Thoracic aorta (tissue), 2 donors: ENCODE measurements around the gene TPK1. TPM values are rescaled to one million over a fixed set of nuclear protein-coding genes. Genes with fewer than 3 reads are reported as not detected.

Source experiments
- ATAC-seq: fragments of 150-250 bp; one replicate; pipeline ENCODE4 v1.8.0; 2017; ENCODE audit warnings: low read depth; ENCODE audit not compliant: insufficient number of reproducible peaks, low FRiP score
- DNase-seq: peaks from one replicate; pipeline ENCODE4 v3.0.0-alpha.2; 2020; ENCODE audit warnings: low spot score
- H3K27ac ChIP-seq, 2 donors: fragments of 200-600 bp; sonication (generic); 1 replicate in 1 of 2; 2 replicates in 1 of 2; pipeline ENCODE4 v1.5.1; 2016; ENCODE audit warnings: mild to moderate bottlenecking in 2 of 2, moderate library complexity in 2 of 2
- H3K27me3 ChIP-seq: fragments of 200-600 bp; sonication (generic); replicated peaks from 2 replicates; pipeline ENCODE4 v1.6.0; 2016; ENCODE audit warnings: mild to moderate bottlenecking; ENCODE audit not compliant: insufficient read depth
- H3K36me3 ChIP-seq: fragments of 200-600 bp; sonication (generic); one replicate; pipeline ENCODE4 v1.5.1; 2016
- H3K4me1 ChIP-seq, 2 donors: fragments of 200-600 bp; sonication (generic); 1 replicate in 1 of 2; 2 replicates in 1 of 2; pipeline versions ENCODE4 v1.5.1 to v1.6.0; 2016; ENCODE audit warnings: low read depth in 2 of 2, mild to moderate bottlenecking in 1 of 2; ENCODE audit not compliant: control insufficient read depth in 1 of 2
- H3K4me3 ChIP-seq: fragments of 200-600 bp; sonication (generic); 2 replicates; pipeline ENCODE4 v1.5.1; 2016; ENCODE audit warnings: mild to moderate bottlenecking
- H3K9me3 ChIP-seq: fragments of 200-600 bp; sonication (generic); 2 replicates; pipeline ENCODE4 v1.5.1; 2016
- CTCF ChIP-seq: fragments of 200-600 bp; sonication (generic); IDR thresholded peaks from one replicate; pipeline ENCODE4 v1.5.1; 2019; ENCODE audit warnings: antibody characterized with exemption
- total RNA-seq, 2 donors: library from RNA; depleted of rRNA; stranded (reverse); fragments of >200 nt; gene quantifications; one replicate each; pipeline versions ENCODE4 v1.1.0 to v1.2.3, GENCODE V29; 2016

Gene TPK1
- total RNA-seq, 2 donors from 2014 or later = 13.3 to 21.2 TPM

- Histone ChIP-seq H3K4me1 (no peaks in the 10 kb centered on the region), H3K27me3 (no peaks in the 10 kb centered on the region), H3K27ac (no peak overlapping the region), H3K9me3 (no peaks in the 10 kb centered on the region), H3K4me3 (no peak overlapping the region), H3K36me3 (no peaks in the 10 kb centered on the region)
- no peak for ATAC-seq
- DNase-seq = no peak
- TF ChIP-seq CTCF = no peak
These were observed 30.3 kb upstream of the TPK1 start for GRCh38 chr7:144866189-144866588.

GRCh38 chr7:144863320-144863647, 27.4 kb upstream of the TPK1 start:
- no peaks in the 10 kb centered on the region for H3K4me1 ChIP-seq
- no peak for TF ChIP-seq CTCF
- ATAC-seq = no peak
- H3K4me3 ChIP-seq = no peak overlapping the region
- no peaks in the 10 kb centered on the region for H3K27me3 ChIP-seq
- H3K9me3 ChIP-seq = no peaks in the 10 kb centered on the region
- H3K36me3 ChIP-seq = no peaks in the 10 kb centered on the region
- DNase-seq = no peak
- no peak overlapping the region for H3K27ac ChIP-seq

GRCh38 chr7:144862612-144863319, 26.9 kb upstream of the TPK1 start:
- DNase-seq = no peak
- Histone ChIP-seq H3K36me3 (no peaks in the 10 kb centered on the region), H3K27me3 (no peaks in the 10 kb centered on the region), H3K9me3 (no peaks in the 10 kb centered on the region), H3K4me3 (no peak overlapping the region), H3K4me1 (no peaks in the 10 kb centered on the region), H3K27ac (no peak overlapping the region)
- no peak for ATAC-seq
- no peak for TF ChIP-seq CTCF

- Histone ChIP-seq H3K36me3 (no peaks in the 10 kb centered on the region), H3K4me1 (no peaks in the 10 kb centered on the region), H3K4me3 (no peak overlapping the region), H3K27me3 (no peaks in the 10 kb centered on the region), H3K27ac (no peak overlapping the region), H3K9me3 (no peaks in the 10 kb centered on the region)
- ATAC-seq = no peak
- no peak for TF ChIP-seq CTCF
- DNase-seq = no peak
These were observed 23.9 kb upstream of the TPK1 start for GRCh38 chr7:144859739-144860138.

- no peak overlapping the region for H3K4me3 ChIP-seq
- no peaks in the 10 kb centered on the region for H3K36me3 ChIP-seq
- DNase-seq (no peak), ATAC-seq (no peak)
- TF ChIP-seq CTCF = no peak
- no peak overlapping the region for H3K27ac ChIP-seq
- H3K4me1 ChIP-seq = no peaks in the 10 kb centered on the region
- no peaks in the 10 kb centered on the region for H3K27me3 ChIP-seq
- H3K9me3 ChIP-seq = no peaks in the 10 kb centered on the region
These were observed 21.6 kb upstream of the TPK1 start for GRCh38 chr7:144857463-144857862.
